GM18909 (cell line): ENCODE data around the gene HEPN1.

Experiments
- ATAC-seq: cut with Tn5 transposase; IDR thresholded peaks from one replicate; pipeline ENCODE4 v1.9.1; 2021; ENCODE audit warnings: mild to moderate bottlenecking; ENCODE audit not compliant: unreplicated experiment, poor library complexity

Gene HEPN1

GRCh38 chr11:124884340-124884739 lies 34.7 kb upstream of the HEPN1 start:
- no peak for ATAC-seq

GRCh38 chr11:124884869-124885479 lies 34.1 kb upstream of the HEPN1 start:
- no peak for ATAC-seq

- no peak for ATAC-seq
These were observed 32.6 kb upstream of the HEPN1 start for GRCh38 chr11:124886476-124886875.

- ATAC-seq = no peak
These were observed 31.9 kb upstream of the HEPN1 start for GRCh38 chr11:124886978-124887666.

- no peak for ATAC-seq
These were observed 31.4 kb upstream of the HEPN1 start for GRCh38 chr11:124887667-124888013.

- no peak for ATAC-seq
These were observed 29.6 kb upstream of the HEPN1 start for GRCh38 chr11:124889191-124890091.

- ATAC-seq = no peak
These were observed 28.9 kb upstream of the HEPN1 start for GRCh38 chr11:124890151-124890550.

GRCh38 chr11:124890683-124891372 lies 28.2 kb upstream of the HEPN1 start:
- ATAC-seq = no peak

GRCh38 chr11:124891373-124891861 lies 27.6 kb upstream of the HEPN1 start:
- ATAC-seq = no peak

- no peak for ATAC-seq
These were observed 26.9 kb upstream of the HEPN1 start for GRCh38 chr11:124892146-124892545.

- ATAC-seq = no peak
These were observed 26.1 kb upstream of the HEPN1 start for GRCh38 chr11:124892750-124893454.

- no peak for ATAC-seq
These were observed 25.2 kb upstream of the HEPN1 start for GRCh38 chr11:124893781-124894401.

GRCh38 chr11:124894606-124895430 lies 24.2 kb upstream of the HEPN1 start:
- ATAC-seq = no peak

GRCh38 chr11:124895471-124895971 lies 23.5 kb upstream of the HEPN1 start:
- no peak for ATAC-seq

- no peak for ATAC-seq
These were observed 22.8 kb upstream of the HEPN1 start for GRCh38 chr11:124896071-124896750.

- no peak for ATAC-seq
These were observed 22.1 kb upstream of the HEPN1 start for GRCh38 chr11:124896821-124897391.

- no peak for ATAC-seq
These were observed 21.3 kb upstream of the HEPN1 start, which contains the start of gene ROBO4 for GRCh38 chr11:124897674-124898262. Gene ROBO4 (minus strand): TSS chr11:124897865. CDS start chr11:124897795, 70 bp downstream.
